Measurements from ENCODE around the gene RALGAPB.
"Not testable (repeated sequence)": the region's sequence is repeated elsewhere in the genome, so short reads cannot be mapped to it uniquely, and the experiment has no call there.

RALGAPB gene

GRCh38 chr20:38472513-38473366 lies at the start of gene RALGAPB:
RALGAPB (plus strand) TSS chr20:38472843; CDS start chr20:38488433, 15,590 bp downstream.
- peak; percentile 97 for DNase-seq

DNA sequence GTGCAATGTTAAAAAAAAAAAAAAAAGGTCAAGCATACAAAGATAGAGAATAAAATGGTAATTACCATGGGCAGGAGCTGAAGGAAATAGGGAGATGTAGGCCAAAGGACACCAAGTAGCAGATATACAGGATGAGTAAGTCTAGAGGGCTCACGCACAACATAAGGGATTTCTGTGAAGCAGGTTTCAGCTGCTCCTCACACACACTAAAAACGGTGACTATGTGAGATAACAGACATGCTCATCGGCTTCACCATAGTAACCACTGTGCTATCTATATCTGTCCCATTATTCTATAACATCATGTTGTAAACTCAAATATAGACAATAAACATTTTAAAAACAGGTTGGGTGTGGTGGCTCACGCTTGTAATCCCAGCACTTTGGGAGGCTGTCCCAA lies 49.1 kb upstream of the RALGAPB start:
- no peak for DNase-seq

GRCh38 chr20:38424401-38424800 lies 48.2 kb upstream of the RALGAPB start:
- DNase-seq = no peak

- DNase-seq = peak; percentile 70
Measured at GRCh38 chr20:38426006-38426897, 46.4 kb upstream of the RALGAPB start.

- no peak for DNase-seq
Measured at GRCh38 chr20:38427655-38428023, 45.0 kb upstream of the RALGAPB start.

GRCh38 chr20:38428800-38429199 lies 43.8 kb upstream of the RALGAPB start:
- no peak for DNase-seq

- no peak for DNase-seq
Measured at GRCh38 chr20:38429301-38429700, 43.3 kb upstream of the RALGAPB start.

- no peak for DNase-seq
Measured at GRCh38 chr20:38430679-38431325, 41.8 kb upstream of the RALGAPB start.

GRCh38 chr20:38432292-38432691 lies 40.4 kb upstream of the RALGAPB start:
- DNase-seq = no peak

DNA sequence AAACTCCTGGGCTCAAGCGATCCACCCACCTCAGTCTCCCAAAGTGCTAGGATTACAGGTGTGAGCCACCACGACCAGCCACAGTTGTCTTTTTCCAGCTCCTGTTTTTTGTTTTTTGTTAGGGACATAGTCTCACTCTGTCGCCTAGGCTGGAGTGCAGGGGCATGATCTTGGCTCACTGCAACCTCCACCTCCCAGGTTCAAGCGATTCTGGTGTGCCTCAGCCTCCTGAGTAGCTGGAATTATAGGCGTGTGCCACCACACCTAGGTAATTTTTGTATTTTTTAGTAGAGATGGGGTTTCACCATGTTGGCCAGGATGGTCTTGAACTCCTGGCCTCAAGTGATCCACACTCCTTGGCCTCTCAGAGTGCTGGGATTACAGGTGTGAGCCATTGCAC lies 39.8 kb upstream of the RALGAPB start:
- not testable (repeated sequence) for DNase-seq

DNA sequence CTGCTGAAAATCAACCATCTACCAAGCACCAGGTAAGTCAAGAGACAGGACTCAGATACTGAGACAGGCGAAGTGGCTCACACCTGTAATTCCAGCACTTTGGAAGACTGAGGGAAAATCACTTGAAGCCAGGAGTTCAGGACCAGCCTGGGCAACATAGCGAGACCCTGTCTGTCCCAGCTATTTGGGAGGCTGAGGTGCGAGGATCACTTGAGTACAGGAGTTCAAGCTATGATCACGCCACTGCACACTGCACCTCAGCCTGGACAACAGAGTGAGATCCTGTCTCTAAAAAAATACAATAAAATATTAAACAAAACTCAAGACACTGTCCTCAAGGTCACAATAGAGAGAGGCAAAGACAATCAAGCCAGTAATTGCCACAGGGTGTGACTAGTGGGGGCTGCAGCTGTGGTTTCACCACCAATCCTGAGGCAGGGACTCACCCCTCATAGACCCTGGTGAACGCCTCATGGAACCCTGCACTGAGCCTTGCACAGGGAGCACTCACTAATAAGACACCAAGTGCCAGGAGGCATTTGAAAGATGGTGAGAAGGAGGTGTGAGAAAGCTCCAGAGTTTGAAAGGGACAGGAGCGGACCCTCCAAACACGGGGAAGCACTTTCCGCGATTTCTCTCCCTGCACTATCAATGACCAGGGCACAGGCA lies 39.2 kb upstream of the RALGAPB start:
- no peak for DNase-seq

GRCh38 chr20:38434301-38434741 lies 38.3 kb upstream of the RALGAPB start:
- no peak for DNase-seq

GRCh38 chr20:38434770-38435554 lies 37.7 kb upstream of the RALGAPB start, which contains the start of gene SNHG17:
SNHG17 (minus strand) TSS chr20:38435328.
- DNase-seq = peak; percentile 80

GRCh38 chr20:38435555-38435939 lies 37.1 kb upstream of the RALGAPB start:
- peak; percentile 70 for DNase-seq

DNA sequence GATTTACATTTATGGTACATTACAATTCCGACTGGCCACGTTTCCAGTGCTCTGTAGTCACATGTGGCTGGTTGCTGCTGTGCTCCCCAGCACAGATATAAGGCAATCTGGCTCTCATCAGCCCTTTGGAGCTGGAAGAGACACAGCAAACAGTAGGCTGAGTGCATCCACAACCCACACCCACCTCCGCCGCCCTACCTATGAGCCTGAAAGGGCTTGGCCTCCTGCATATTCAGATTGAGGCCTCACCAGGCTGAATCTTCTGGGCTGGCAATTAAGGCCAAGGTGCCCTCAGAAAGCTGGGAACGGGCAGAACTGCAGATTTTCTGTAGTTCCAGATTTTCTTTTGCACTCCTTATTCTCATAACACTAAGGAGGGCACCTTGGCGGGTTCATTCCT lies 34.8 kb upstream of the RALGAPB start:
- DNase-seq = no peak

- not testable (repeated sequence) for DNase-seq
Measured at GRCh38 chr20:38441110-38441509, 31.5 kb upstream of the RALGAPB start.

DNA sequence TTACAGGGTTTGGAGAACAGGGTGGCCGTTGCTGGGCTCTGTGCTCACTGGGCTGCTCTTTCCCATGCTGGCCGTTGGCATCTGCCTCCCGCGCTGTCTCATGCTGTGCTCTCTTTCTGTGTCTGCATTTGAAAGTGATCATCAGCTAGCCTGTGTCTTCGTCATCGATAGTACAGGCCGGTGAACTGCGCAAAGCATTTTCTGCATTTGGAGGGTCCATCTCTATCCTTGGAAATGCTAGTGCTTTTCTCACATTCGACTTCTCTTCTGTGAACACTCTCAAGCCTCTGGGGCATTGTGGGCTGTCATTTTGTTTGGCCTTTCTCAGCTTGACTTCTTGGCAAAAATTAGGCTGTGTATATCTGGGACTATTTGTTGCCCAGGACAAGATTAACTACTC lies 30.7 kb upstream of the RALGAPB start:
- no peak for DNase-seq

GRCh38 chr20:38445381-38445796 lies 27.3 kb upstream of the RALGAPB start:
- no peak for DNase-seq

- DNase-seq = no peak
Measured at GRCh38 chr20:38445901-38446425, 26.7 kb upstream of the RALGAPB start.

- peak; percentile 83 for DNase-seq
Measured at GRCh38 chr20:38446441-38447209, 26.0 kb upstream of the RALGAPB start.

DNA sequence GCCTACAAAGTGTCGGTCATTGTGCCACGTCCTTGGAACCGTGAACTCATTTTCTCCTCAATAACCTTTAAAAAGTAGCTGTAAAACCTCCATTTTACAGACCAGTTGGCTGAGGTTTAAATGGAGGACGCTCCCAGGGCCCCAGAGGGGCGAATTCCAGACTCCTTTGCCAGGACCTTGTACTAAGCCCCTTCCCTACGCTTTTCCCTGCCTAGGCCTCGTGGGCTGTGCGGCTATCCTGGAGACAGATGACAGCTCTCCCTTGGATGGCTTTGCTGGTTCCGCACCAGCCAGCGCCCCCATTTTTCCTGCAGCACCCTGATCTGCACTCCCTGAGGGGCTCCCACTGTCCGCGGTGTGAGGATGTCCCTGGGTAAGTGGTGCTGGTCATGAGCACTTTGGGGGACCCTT lies 25.4 kb upstream of the RALGAPB start:
- no peak for DNase-seq
